SK-N-MC (cell line): ENCODE data around the gene KCNJ4.

Experiments
- EZH2 ChIP-seq: fragments of 200-600 bp; sonication (generic); IDR thresholded peaks from one replicate; pipeline ENCODE4 v1.6.1; 2017; ENCODE audit warnings: antibody characterized with exemption
- POLR2AphosphoS5 ChIP-seq: IDR thresholded peaks from 2 replicates; pipeline ENCODE4 v1.6.1; 2012; ENCODE audit warnings: mild to moderate bottlenecking, low read depth, low read length, borderline replicate concordance

DNA sequence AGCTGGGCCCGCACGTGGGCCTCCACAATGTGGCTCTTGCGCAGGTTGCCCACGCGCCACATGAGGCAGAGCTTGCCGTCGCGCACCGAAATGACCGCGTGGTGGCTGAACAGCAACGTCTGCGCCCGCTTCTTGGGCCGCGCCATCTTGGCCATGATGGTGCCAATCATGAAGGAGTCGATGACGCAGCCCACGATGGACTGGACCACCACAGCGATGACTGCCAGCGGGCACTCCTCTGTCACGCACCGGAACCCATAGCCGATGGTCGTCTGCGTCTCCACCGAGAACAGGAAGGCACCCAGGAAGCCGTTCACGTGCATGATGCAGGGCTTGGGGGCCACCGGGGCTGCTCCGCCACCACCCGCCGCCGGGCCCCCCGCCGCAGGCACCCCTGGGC is 27.5 kb downstream of the KCNJ4 start:
- no peak for TF ChIP-seq POLR2AphosphoS5
- TF ChIP-seq EZH2: no peak
